ENCODE measurements around the gene UBE2V1.
A peak's percentile ranks its signal among the peaks of the same experiment; 100 is the strongest.

The UBE2V1 gene

DNA sequence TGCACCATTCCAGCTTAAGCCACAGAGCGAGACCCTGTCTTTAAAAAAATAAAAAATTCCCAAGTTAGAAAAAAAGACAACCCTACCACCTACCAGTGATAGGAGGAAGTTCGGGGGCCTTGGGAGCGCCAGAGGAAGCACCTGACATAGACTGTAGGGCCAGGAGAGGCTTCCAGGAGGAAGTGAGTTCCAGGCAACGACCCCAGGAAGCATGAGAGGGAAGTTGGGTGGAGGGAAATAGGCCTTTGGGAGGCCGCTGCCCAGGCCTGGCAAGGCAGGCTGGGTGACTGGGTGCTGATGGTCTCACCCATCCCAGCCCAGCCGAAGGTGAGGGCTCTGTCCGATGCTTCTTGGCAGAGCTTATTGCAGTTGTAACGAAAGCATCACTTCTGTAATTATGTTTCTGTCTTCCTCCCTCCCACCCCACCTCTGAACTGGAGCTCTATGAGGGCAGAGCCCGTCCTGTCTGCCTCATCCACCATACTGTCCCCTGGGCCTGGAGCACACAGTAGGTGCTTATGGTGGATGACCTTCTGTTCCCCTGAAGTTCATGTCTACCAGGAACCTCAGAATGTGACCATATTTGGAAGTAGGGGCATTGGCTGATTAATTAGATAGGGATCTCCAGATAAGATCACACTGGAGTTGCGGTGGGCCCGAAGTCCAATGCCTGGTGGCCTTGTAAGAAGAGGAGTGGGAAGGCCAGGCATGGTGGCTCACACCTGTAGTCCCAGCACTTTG lies 54.1 kb downstream of the UBE2V1 start:
- DNase-seq = no peak

DNA sequence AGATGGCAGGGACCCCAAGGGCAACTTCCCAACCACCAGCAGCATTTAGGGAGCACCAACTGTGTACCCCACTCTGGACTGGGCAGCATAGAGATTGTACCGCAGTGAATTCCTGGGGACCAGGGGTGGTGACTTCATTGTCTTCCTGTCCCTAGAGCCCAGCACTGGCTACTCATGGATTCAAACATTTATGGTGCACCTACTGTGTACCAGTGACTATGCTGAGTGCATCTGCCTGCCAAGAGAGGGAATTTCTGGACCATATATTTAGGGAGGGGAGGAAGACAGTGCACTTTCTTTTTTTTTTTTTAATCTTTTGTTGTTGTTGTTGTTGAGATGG lies 55.3 kb downstream of the UBE2V1 start:
- DNase-seq = no peak

DNA sequence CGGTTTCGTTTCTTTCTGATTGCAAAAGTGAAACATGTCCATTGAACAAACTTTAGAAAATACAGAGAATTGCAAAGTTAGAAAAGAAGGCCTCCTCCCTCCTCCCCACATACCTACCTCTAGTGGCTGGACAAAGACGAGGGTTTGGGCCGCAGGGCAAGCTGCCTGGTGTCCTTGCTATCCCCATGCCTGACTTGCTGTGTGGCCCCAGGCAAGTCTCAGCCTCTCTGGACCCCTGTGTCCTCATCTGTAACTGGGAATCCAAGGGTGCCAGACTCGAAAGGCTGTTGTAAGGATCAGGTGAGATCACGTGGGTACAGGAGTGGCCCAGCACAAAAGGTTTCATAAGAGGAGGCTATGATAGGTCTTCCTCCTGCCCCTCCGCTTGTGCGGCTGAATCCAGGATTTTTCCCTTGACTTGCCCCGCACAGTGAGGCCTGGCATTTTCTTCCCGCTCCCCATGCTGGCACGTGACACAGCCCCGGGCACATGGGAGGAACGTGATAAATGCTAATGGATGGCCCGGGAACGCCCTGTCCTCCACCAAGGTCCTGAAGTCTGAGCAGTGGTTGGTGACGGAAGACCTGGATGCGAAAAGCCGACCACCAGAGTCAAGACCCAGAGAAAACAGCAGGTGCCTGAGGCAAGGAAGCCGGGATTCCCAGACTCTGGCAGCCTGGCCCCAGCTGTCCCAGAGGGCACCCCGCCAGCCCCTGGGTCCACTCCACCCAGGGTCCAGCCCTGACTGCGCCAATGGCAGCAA lies 55.8 kb downstream of the UBE2V1 start:
- DNase-seq = no peak

DNA sequence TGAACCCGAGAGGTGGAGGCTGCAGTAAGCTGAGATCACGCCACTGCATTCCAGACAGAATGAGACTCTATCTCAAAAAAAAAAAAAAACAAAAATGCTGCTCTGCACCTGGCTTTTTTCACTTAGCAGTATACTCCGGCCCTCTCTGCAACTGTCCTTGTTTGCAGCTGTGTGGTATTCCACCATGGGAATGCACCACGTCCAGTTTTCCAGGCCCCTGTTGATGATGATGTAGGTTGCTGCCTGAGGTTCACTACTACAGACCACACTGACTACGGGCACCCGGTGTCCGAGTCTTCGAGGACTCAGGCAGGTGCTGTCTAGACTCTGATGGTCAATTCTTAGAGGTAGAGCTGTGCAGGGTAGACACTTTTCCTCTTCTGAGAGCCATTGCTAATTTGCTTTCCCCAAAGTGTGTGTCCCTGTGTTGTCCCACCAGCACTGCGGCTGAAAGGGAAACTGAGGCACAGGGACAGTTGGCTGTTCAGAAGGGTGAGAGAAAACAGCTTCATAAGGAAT lies 56.5 kb downstream of the UBE2V1 start:
- no peak for DNase-seq

- DNase-seq = no peak
These were observed 57.3 kb downstream of the UBE2V1 start for GRCh38 chr20:50055524-50056083.

GRCh38 chr20:50054626-50055511 lies 58.1 kb downstream of the UBE2V1 start:
- no peak for DNase-seq

GRCh38 chr20:50054231-50054547 lies 58.8 kb downstream of the UBE2V1 start:
- DNase-seq = no peak

DNA sequence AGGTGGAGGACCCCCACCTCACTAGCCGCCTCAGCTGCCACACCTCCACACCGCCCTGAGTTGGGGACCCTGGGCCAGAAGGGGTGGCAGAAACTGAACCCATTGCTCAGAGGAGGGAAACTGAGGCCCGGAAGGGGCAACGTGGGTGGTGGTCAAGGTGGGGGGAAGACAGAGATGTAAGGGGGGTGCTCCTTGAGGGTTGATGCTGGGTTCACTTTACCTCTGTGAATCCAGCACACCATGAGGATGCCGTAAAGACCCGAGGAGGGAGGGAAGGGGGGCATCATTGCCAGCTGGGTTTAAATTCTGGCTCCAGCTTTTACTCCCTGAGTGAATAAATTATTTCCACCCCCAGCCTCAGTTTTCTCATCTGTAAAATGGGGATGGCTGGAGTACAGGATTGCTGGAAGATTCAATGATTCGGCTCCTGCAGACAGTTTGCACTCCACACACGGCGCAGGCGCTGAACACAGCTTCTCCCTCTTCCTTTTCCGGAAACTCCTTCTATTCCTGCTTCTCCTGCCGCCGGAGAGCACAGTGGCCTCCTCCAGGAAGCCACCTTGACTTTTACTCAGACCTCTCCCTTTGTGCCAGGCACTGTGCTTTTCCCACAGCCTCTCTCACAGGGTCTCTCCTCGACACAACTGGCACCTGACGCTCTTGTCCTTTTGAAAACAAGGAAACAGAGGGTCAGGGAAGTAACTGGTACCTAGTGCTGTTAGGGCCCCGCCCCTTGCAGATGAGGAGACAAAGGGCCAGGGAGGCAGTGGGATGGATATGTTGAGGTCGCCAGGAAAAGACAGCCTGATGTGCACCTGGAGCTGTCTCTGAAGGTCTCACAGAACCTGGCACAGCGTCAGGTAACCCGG lies 59.4 kb downstream of the UBE2V1 start:
- peak; percentile 40 for DNase-seq

- DNase-seq = peak; percentile 68
These were observed 60.2 kb downstream of the UBE2V1 start for GRCh38 chr20:50052550-50053361.

DNA sequence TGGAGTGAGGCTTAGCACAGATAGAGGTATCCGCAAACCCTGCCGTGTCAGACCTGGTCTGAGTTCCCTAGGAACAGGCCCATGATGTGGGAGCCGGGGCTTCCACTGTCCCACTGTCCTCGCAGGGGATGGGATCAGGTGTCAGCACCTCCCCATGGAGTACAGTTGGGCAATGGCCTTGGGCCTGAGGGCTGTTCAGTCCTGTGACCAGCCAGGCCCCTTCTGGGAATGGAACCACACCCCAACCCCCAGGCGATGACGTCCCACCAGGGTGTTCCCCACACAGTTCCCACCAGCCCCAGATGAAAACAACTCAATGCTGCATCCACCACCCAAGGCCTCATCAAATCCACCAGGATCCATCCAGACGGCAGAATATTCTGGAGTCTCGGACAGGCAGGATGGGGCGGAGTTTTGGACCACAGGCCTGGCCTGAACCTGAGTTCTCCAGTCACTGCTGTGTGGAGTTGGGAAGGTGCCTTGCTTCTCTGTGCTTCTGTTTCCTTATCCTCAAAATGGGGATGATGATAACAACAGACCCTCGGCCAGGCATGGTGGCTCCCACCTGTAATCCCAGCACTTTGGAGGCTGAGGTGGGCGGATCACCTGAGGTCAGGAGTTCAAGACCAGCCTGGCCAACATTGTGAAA lies 62.2 kb downstream of the UBE2V1 start:
- DNase-seq = no peak

- no peak for DNase-seq
These were observed 62.7 kb downstream of the UBE2V1 start for GRCh38 chr20:50050214-50050613.

- no peak for DNase-seq
These were observed 63.4 kb downstream of the UBE2V1 start for GRCh38 chr20:50049442-50050026.

DNA sequence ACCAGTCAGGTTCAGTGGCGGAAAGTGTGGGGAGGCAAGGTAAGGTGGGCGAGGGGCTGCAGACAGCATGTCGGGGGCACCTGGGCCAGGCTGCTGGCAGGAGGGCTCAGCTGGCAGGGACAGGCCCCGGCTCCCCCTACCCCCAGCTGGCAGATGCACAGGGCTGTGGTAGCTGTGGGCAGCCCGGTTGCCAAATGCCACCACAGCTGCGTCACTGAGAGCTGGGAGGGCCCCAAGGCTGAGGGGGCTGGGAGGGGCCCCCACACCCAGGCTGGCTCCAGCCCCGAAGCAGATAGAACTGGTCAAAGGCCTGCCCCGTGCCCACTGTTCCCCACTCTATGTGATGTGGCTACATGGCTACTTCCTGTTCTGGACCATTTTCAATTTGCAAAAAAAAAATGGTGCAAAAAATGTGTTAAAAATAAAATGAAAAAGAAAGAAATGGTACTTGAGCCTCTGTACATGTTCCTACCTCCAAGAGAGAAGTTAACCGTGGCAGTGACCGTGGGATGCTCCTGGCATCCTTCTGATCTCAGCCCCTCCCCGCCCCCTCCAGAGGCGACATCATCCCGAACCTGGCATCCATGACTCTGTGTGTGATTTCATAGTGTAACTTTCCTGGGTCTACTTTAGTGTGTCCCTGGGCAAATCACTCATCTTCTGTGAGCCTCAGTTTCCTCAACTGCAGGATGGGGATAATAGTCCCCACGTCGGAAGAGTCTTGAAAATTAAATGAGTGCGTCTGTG lies 64.4 kb downstream of the UBE2V1 start:
- DNase-seq = peak; percentile 46

GRCh38 chr20:50044353-50044960 lies 68.5 kb downstream of the UBE2V1 start:
- DNase-seq = no peak

GRCh38 chr20:50043573-50044352 lies 69.2 kb downstream of the UBE2V1 start:
- DNase-seq = no peak

- DNase-seq = no peak
These were observed 70.3 kb downstream of the UBE2V1 start for GRCh38 chr20:50042370-50043313.
